K562 (cell line): ENCODE data around the gene GABRE.

ENCODE experiments used
- CEBPB ChIP-seq: fragments of 450-650 bp; IDR thresholded peaks from 2 replicates; pipeline ENCODE4 v1.6.1; 2016; ENCODE audit warnings: missing genetic modification characterization, missing compliant biosample characterization
- FOXO4 ChIP-seq: fragments of 450-650 bp; formaldehyde crosslinking; IDR thresholded peaks from 2 replicates; pipeline ENCODE4 v1.4.0; 2020; ENCODE audit warnings: mild to moderate bottlenecking, moderate library complexity
- RNF2 ChIP-seq: sonication (generic); IDR thresholded peaks from 2 replicates; pipeline ENCODE4 v1.6.1; 2016
- TF ChIP-seq, protein P1 (sequence below), 3 experiments: IDR thresholded peaks in 2 of 3; conservative IDR thresholded peaks in 1 of 3; 2 replicates each; pipeline ENCODE4 v1.5.1; 2011 to 2012; ENCODE audit warnings: low read length in 3 of 3, mild to moderate bottlenecking in 3 of 3, control low read depth in 2 of 3, improper control_type of control experiment in 1 of 3, inconsistent platforms in 1 of 3, low read depth in 1 of 3, mixed read lengths in 1 of 3, moderate library complexity in 1 of 3; ENCODE audit not compliant: insufficient read depth in 2 of 3

DNA sequence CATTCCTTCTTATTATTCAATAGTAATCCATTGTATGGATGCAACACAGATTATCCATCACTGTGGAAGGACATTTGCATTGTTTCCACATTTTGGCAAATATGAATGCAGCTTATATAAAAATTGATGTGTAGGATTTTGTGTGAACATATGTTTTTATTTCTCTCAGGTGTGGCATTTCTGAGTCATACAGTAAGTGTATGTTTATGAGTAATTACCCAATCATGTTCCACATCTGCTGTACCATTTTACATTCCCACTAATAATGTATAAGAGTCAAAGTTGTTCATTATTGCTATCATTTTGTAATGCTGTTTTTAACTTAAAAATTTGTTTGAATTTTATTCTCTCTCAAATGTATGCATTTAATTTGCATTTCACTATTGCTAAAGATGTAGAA, 36.3 kb downstream of the GABRE start:
- TF ChIP-seq, protein P1, sequence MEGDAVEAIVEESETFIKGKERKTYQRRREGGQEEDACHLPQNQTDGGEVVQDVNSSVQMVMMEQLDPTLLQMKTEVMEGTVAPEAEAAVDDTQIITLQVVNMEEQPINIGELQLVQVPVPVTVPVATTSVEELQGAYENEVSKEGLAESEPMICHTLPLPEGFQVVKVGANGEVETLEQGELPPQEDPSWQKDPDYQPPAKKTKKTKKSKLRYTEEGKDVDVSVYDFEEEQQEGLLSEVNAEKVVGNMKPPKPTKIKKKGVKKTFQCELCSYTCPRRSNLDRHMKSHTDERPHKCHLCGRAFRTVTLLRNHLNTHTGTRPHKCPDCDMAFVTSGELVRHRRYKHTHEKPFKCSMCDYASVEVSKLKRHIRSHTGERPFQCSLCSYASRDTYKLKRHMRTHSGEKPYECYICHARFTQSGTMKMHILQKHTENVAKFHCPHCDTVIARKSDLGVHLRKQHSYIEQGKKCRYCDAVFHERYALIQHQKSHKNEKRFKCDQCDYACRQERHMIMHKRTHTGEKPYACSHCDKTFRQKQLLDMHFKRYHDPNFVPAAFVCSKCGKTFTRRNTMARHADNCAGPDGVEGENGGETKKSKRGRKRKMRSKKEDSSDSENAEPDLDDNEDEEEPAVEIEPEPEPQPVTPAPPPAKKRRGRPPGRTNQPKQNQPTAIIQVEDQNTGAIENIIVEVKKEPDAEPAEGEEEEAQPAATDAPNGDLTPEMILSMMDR (IDR thresholded peaks at IDR 0.05 in 2 of 3, conservative IDR thresholded peaks at IDR 0.05 in 1 of 3; ENCODE audit: insufficient read depth in 2 of 3, low read depth in 1 of 3, low read length in 3 of 3), result no peak
- TF ChIP-seq FOXO4 (CRISPR knock-in tag) (no peak), CEBPB (no peak), RNF2 (no peak)
